ENCODE measurements around the gene TOR2A.

- no peak for TF ChIP-seq CTCF (IDR thresholded peaks at IDR 0.05; ENCODE audit: extremely low read depth in 1 of 2, insufficient read depth in 1 of 2, low read depth in 1 of 2, low read length in 2 of 2)
- TF ChIP-seq EZH2 (IDR thresholded peaks at IDR 0.05; ENCODE audit: borderline replicate concordance, low read depth, low read length, severe bottlenecking) = no peak
- no peak for TF ChIP-seq JUN (IDR thresholded peaks at IDR 0.05; ENCODE audit: borderline replicate concordance, insufficient read depth, insufficient read length, low read depth)
- no peak for TF ChIP-seq POLR2A (IDR thresholded peaks at IDR 0.05; ENCODE audit: low read depth, low read length)
- TF ChIP-seq GATA2 (IDR thresholded peaks at IDR 0.05; ENCODE audit: insufficient read depth, insufficient read length, low read depth, low read length) = no peak
These were observed 45.6 kb downstream of the TOR2A start for GRCh38 chr9:127689329-127690000.

Data from endothelial cell of umbilical vein (primary cell).